Left lung (tissue), 10 donors: ENCODE results near the gene C1QTNF12. TPM values are rescaled to one million over a fixed set of nuclear protein-coding genes. Genes with fewer than 3 reads are reported as not detected.
"Not testable (repeated sequence)": the region's sequence is repeated elsewhere in the genome, so short reads cannot be mapped to it uniquely, and the experiment has no call there.

Experiments
- ATAC-seq: fragments of 200-7000 bp; cut with Tn5 transposase; one replicate; pipeline ENCODE4 v1.9.1; 2020; ENCODE audit warnings: moderate library complexity
- DNase-seq, 4 donors: peaks; one replicate each; pipeline ENCODE4 v3.0.0-alpha.2; 2013 to 2020
- H3K27ac ChIP-seq, 2 donors: fragments of 200-600 bp; sonication (generic) in 1 of 2; one replicate each; pipeline versions ENCODE4 v1.5.0 to v1.8.0; 2020 to 2021
- H3K27me3 ChIP-seq, 2 donors: fragments of 200-600 bp; sonication (generic) in 1 of 2; one replicate each; pipeline versions ENCODE4 v1.5.0 to v1.8.0; 2020 to 2021
- H3K36me3 ChIP-seq, 2 donors: fragments of 200-600 bp; sonication (generic) in 1 of 2; one replicate each; pipeline versions ENCODE4 v1.5.0 to v1.8.0; 2020 to 2021
- H3K4me1 ChIP-seq, 2 donors: fragments of 200-600 bp; one replicate each; pipeline ENCODE4 v1.8.0; 2021
- H3K4me3 ChIP-seq, 2 donors: fragments of 200-600 bp; sonication (generic) in 1 of 2; one replicate each; pipeline versions ENCODE4 v1.5.0 to v1.8.0; 2020 to 2021; ENCODE audit warnings: mild to moderate bottlenecking in 1 of 2
- H3K9me3 ChIP-seq, 2 donors: fragments of 200-600 bp; sonication (generic) in 1 of 2; one replicate each; pipeline versions ENCODE4 v1.5.0 to v1.8.0; 2020 to 2021
- CTCF ChIP-seq, 2 donors: fragments of 200-600 bp; sonication (generic) in 1 of 2; IDR thresholded peaks; one replicate each; pipeline versions ENCODE4 v1.5.0 to v1.8.0; 2021; ENCODE audit warnings: antibody characterized with exemption in 2 of 2
- intact Hi-C, 2 donors: fragments of 100-400 bp; cut with DNase I; formaldehyde crosslinking; loops; one replicate each; pipeline versions ENCODE4 v1.11.2 to v1.14.2; 2022
- microRNA-seq, 2 donors: library from miRNA; unstranded; fragments of <30 nt; microRNA quantifications; one replicate each; pipeline ENCODE4, GENCODE V29; 2019
- polyA plus RNA-seq, 6 donors: library from polyadenylated mRNA; unstranded; fragments of 120-200 nt; gene quantifications; one replicate each; pipeline ENCODE4 v1.2.1, GENCODE V29; 2013; ENCODE audit not compliant: insufficient read length in 6 of 6
- total RNA-seq, 2 donors: library from RNA; stranded (reverse); fragmentation: NEBNext Ultra II Directional; extraction: Animal tissue kit (Norgen Biotek cat#: 25700); gene quantifications; one replicate each; pipeline ENCODE4 v1.2.1, GENCODE V29; 2021
- donor health status: DM: no; HTN: yes; CAD: no.
- donor health status: DM: no; HTN: no; CAD: no.

Gene C1QTNF12
- total and polyA plus RNA-seq, 8 donors: 0.52 to 2.2 (median 0.94) TPM

- TF ChIP-seq CTCF (IDR thresholded peaks at IDR 0.05): no peak
- ATAC-seq: no peak
- Histone ChIP-seq H3K36me3 (no peaks in the 10 kb centered on the region), H3K27ac (no peak overlapping the region), H3K4me1 (peaks cover 0 to 13% of the 10 kb centered on the region in 2 donors), H3K4me3 (no peak overlapping the region), H3K27me3 (peaks cover 0 to 38% of the 10 kb centered on the region in 2 donors), H3K9me3 (peaks cover 0 to 17% of the 10 kb centered on the region in 2 donors)
- intact Hi-C loops: no loop called here
- no peak for DNase-seq
Observed at GRCh38 chr1:1197188-1197500, 49.4 kb downstream of the C1QTNF12 start.

GRCh38 chr1:1196431-1197187 lies 49.9 kb downstream of the C1QTNF12 start:
- no peaks in the 10 kb centered on the region for H3K36me3 ChIP-seq
- ATAC-seq: no peak
- no peak for TF ChIP-seq CTCF (IDR thresholded peaks at IDR 0.05)
- no peak overlapping the region for H3K27ac ChIP-seq
- H3K4me3 ChIP-seq: no peak overlapping the region
- peak in 1 of 4 donors; percentile 53 for DNase-seq
- peaks cover 0 to 17% of the 10 kb centered on the region in 2 donors for H3K9me3 ChIP-seq
- H3K4me1 ChIP-seq: peaks cover 0 to 13% of the 10 kb centered on the region in 2 donors
- intact Hi-C loops: no loop called here
- H3K27me3 ChIP-seq: peaks cover 0 to 38% of the 10 kb centered on the region in 2 donors

GRCh38 chr1:1195726-1196125 lies 50.8 kb downstream of the C1QTNF12 start:
- H3K4me1 ChIP-seq, ATAC-seq, H3K4me3 ChIP-seq, H3K36me3 ChIP-seq, H3K27ac ChIP-seq, intact Hi-C loops: not testable (repeated sequence)
- DNase-seq: peak in 1 of 4 donors; percentile 17
- Histone ChIP-seq H3K9me3 (peaks cover 0 to 17% of the 10 kb centered on the region in 2 donors), H3K27me3 (peaks cover 0 to 29% of the 10 kb centered on the region in 2 donors)

- intact Hi-C loops: no loop called here
- ATAC-seq (no peak), DNase-seq (no peak)
- Histone ChIP-seq H3K4me3 (no peak overlapping the region), H3K27me3 (peaks cover 0 to 19% of the 10 kb centered on the region in 2 donors), H3K27ac (no peak overlapping the region), H3K4me1 (no peaks in the 10 kb centered on the region), H3K9me3 (peaks cover 0 to 17% of the 10 kb centered on the region in 2 donors), H3K36me3 (no peaks in the 10 kb centered on the region)
- no peak for TF ChIP-seq CTCF (IDR thresholded peaks at IDR 0.05)
Observed at GRCh38 chr1:1194723-1195122, 51.8 kb downstream of the C1QTNF12 start.

Small RNAs within 50 kb of the gene (microRNA-seq; reads per million reads assigned to microRNA genes)
- gene MIR6726: 1.2 to 1.3 reads per million in 2 donors

Other genes starting within 250 kb of the C1QTNF12 start
- 10 to 100 TPM; 25.6 to 37.5 TPM for gene HES4, start 246.6 kb downstream of the C1QTNF12 start, total RNA-seq
- 10 to 100 TPM in 2 of 6 donors, 1 to 10 TPM in 4; 4.4 to 11.7 (median 8.7) TPM for gene HES4, start 246.6 kb downstream of the C1QTNF12 start, polyA plus RNA-seq
- gene ISG15, start 233.2 kb downstream of the C1QTNF12 start, total RNA-seq: 10 to 100 TPM; 75.4 to 90.0 TPM
- 10 to 100 TPM in 5 of 6 donors, 1 to 10 TPM in 1; 8.3 to 18.5 (median 13.4) TPM for gene ISG15, start 233.2 kb downstream of the C1QTNF12 start, polyA plus RNA-seq
- 100 to 1,000 TPM in 1 of 2 donors, 10 to 100 TPM in 1; 96.8 to 208 TPM for gene AGRN, start 226.6 kb downstream of the C1QTNF12 start, total RNA-seq
- gene AGRN, start 226.6 kb downstream of the C1QTNF12 start, polyA plus RNA-seq: 100 to 1,000 TPM; 125 to 194 (median 149) TPM
- gene RNF223, start 172.4 kb downstream of the C1QTNF12 start, total RNA-seq: 1 to 10 TPM; 1.2 to 1.7 TPM
- under 1 TPM; 0.13 to 0.31 (median 0.16) TPM for gene RNF223, start 172.4 kb downstream of the C1QTNF12 start, polyA plus RNA-seq
- 10 to 100 TPM in 1 of 2 donors, 1 to 10 TPM in 1; 8.0 to 14.0 TPM for gene C1orf159, start 130.6 kb downstream of the C1QTNF12 start, total RNA-seq
- 10 to 100 TPM in 3 of 6 donors, 1 to 10 TPM in 3; 7.7 to 16.0 (median 10.1) TPM for gene C1orf159, start 130.6 kb downstream of the C1QTNF12 start, polyA plus RNA-seq
- 1 to 10 TPM in 1 of 2 donors, under 1 TPM in 1; 0.17 to 4.6 TPM for gene TTLL10, start 72.8 kb downstream of the C1QTNF12 start, total RNA-seq
- 1 to 10 TPM in 5 of 6 donors, under 1 TPM in 1; 0.63 to 3.0 (median 1.7) TPM for gene TTLL10, start 72.8 kb downstream of the C1QTNF12 start, polyA plus RNA-seq
- gene TNFRSF18, start 40.1 kb downstream of the C1QTNF12 start, total RNA-seq: 1 to 10 TPM; 1.1 to 1.3 TPM
- under 1 TPM; 0.38 to 0.73 (median 0.51) TPM for gene TNFRSF18, start 40.1 kb downstream of the C1QTNF12 start, polyA plus RNA-seq
- gene TNFRSF4, start 32.6 kb downstream of the C1QTNF12 start, total RNA-seq: 1 to 10 TPM; 2.8 to 3.5 TPM
- gene TNFRSF4, start 32.6 kb downstream of the C1QTNF12 start, polyA plus RNA-seq: 1 to 10 TPM; 2.0 to 4.5 (median 2.9) TPM
- 100 to 1,000 TPM; 152 to 166 TPM for gene SDF4, start 14.7 kb downstream of the C1QTNF12 start, total RNA-seq
- 100 to 1,000 TPM in 2 of 6 donors, 10 to 100 TPM in 4; 86.7 to 124 (median 97.5) TPM for gene SDF4, start 14.7 kb downstream of the C1QTNF12 start, polyA plus RNA-seq
- 10 to 100 TPM; 12.6 to 25.2 TPM for gene B3GALT6, start 14.5 kb downstream of the C1QTNF12 start, total RNA-seq
- gene B3GALT6, start 14.5 kb downstream of the C1QTNF12 start, polyA plus RNA-seq: 10 to 100 TPM; 13.2 to 21.4 (median 17.8) TPM
- gene UBE2J2, start 27.1 kb upstream of the C1QTNF12 start, total RNA-seq: 10 to 100 TPM; 42.8 to 53.1 TPM
- 10 to 100 TPM; 45.1 to 68.6 (median 52.1) TPM for gene UBE2J2, start 27.1 kb upstream of the C1QTNF12 start, polyA plus RNA-seq
- 1 to 10 TPM; 2.1 to 4.3 TPM for gene SCNN1D, start 33.7 kb upstream of the C1QTNF12 start, total RNA-seq
- gene SCNN1D, start 33.7 kb upstream of the C1QTNF12 start, polyA plus RNA-seq: 10 to 100 TPM in 3 of 6 donors, 1 to 10 TPM in 3; 5.9 to 13.1 (median 9.4) TPM
- gene ACAP3, start 61.2 kb upstream of the C1QTNF12 start, total RNA-seq: 10 to 100 TPM; 56.4 to 60.2 TPM
- 10 to 100 TPM; 30.8 to 73.6 (median 41.1) TPM for gene ACAP3, start 61.2 kb upstream of the C1QTNF12 start, polyA plus RNA-seq
- gene PUSL1, start 61.9 kb upstream of the C1QTNF12 start, total RNA-seq: 10 to 100 TPM; 17.4 to 18.3 TPM
- 10 to 100 TPM in 1 of 6 donors, 1 to 10 TPM in 5; 4.3 to 10.9 (median 7.8) TPM for gene PUSL1, start 61.9 kb upstream of the C1QTNF12 start, polyA plus RNA-seq
- 10 to 100 TPM; 67.0 to 90.4 TPM for gene INTS11, start 77.9 kb upstream of the C1QTNF12 start, total RNA-seq
- 100 to 1,000 TPM; 106 to 166 (median 127) TPM for gene INTS11, start 77.9 kb upstream of the C1QTNF12 start, polyA plus RNA-seq
- gene CPTP, start 78.1 kb upstream of the C1QTNF12 start, total RNA-seq: 10 to 100 TPM; 24.5 to 25.2 TPM
- 10 to 100 TPM; 10.6 to 17.6 (median 13.5) TPM for gene CPTP, start 78.1 kb upstream of the C1QTNF12 start, polyA plus RNA-seq
- under 1 TPM; 0.20 to 0.37 TPM for gene TAS1R3, start 84.6 kb upstream of the C1QTNF12 start, total RNA-seq
- under 1 TPM; 0.23 to 0.75 (median 0.41) TPM for gene TAS1R3, start 84.6 kb upstream of the C1QTNF12 start, polyA plus RNA-seq
- gene DVL1, start 102.7 kb upstream of the C1QTNF12 start, total RNA-seq: 10 to 100 TPM; 67.4 to 81.2 TPM
- 10 to 100 TPM; 20.6 to 41.4 (median 28.5) TPM for gene DVL1, start 102.7 kb upstream of the C1QTNF12 start, polyA plus RNA-seq
- 100 to 1,000 TPM in 1 of 2 donors, 10 to 100 TPM in 1; 78.3 to 129 TPM for gene MXRA8, start 111.8 kb upstream of the C1QTNF12 start, total RNA-seq
- gene MXRA8, start 111.8 kb upstream of the C1QTNF12 start, polyA plus RNA-seq: 100 to 1,000 TPM; 113 to 151 (median 143) TPM
- 100 to 1,000 TPM in 1 of 2 donors, 10 to 100 TPM in 1; 99.3 to 127 TPM for gene AURKAIP1, start 128.5 kb upstream of the C1QTNF12 start, total RNA-seq
- 10 to 100 TPM; 36.9 to 64.0 (median 48.2) TPM for gene AURKAIP1, start 128.5 kb upstream of the C1QTNF12 start, polyA plus RNA-seq
- gene CCNL2, start 152.6 kb upstream of the C1QTNF12 start, total RNA-seq: 100 to 1,000 TPM; 142 to 161 TPM
- gene CCNL2, start 152.6 kb upstream of the C1QTNF12 start, polyA plus RNA-seq: 100 to 1,000 TPM; 250 to 405 (median 339) TPM
- gene MRPL20, start 160.6 kb upstream of the C1QTNF12 start, total RNA-seq: 100 to 1,000 TPM in 1 of 2 donors, 10 to 100 TPM in 1; 69.5 to 103 TPM
- gene MRPL20, start 160.6 kb upstream of the C1QTNF12 start, polyA plus RNA-seq: 100 to 1,000 TPM in 3 of 6 donors, 10 to 100 TPM in 3; 90.8 to 145 (median 99.8) TPM
- 10 to 100 TPM; 18.4 to 35.2 TPM for gene ANKRD65, start 174.6 kb upstream of the C1QTNF12 start, total RNA-seq
- gene ANKRD65, start 174.6 kb upstream of the C1QTNF12 start, polyA plus RNA-seq: 10 to 100 TPM; 25.7 to 41.6 (median 31.7) TPM
- gene VWA1, start 189.0 kb upstream of the C1QTNF12 start, total RNA-seq: 100 to 1,000 TPM; 113 to 147 TPM
- 100 to 1,000 TPM in 1 of 6 donors, 10 to 100 TPM in 5; 50.0 to 104 (median 60.9) TPM for gene VWA1, start 189.0 kb upstream of the C1QTNF12 start, polyA plus RNA-seq
- gene ATAD3C, start 203.0 kb upstream of the C1QTNF12 start, total RNA-seq: 10 to 100 TPM in 1 of 2 donors, 1 to 10 TPM in 1; 9.9 to 14.9 TPM
- 1 to 10 TPM in 5 of 6 donors, under 1 TPM in 1; 0.88 to 4.5 (median 3.1) TPM for gene ATAD3C, start 203.0 kb upstream of the C1QTNF12 start, polyA plus RNA-seq
- gene ATAD3B, start 225.0 kb upstream of the C1QTNF12 start, total RNA-seq: 10 to 100 TPM; 19.4 to 30.7 TPM
- 10 to 100 TPM; 14.5 to 24.1 (median 18.3) TPM for gene ATAD3B, start 225.0 kb upstream of the C1QTNF12 start, polyA plus RNA-seq